Hippocampal formation (tissue), 2 donors: ENCODE results near the gene CHCHD4.
A peak's percentile ranks its signal among the peaks of the same experiment; 100 is the strongest.
"Not testable (repeated sequence)": the region's sequence is repeated elsewhere in the genome, so short reads cannot be mapped to it uniquely, and the experiment has no call there.

Experiments used
- DNase-seq, 2 donors: peaks; one replicate each; lab custom pipeline; 2025; lab: John Stamatoyannopoulos, UW

CHCHD4 gene

GRCh38 chr3:14134291-14134690 is 9.6 kb upstream of the CHCHD4 start:
- DNase-seq: no peak

GRCh38 chr3:14133876-14134275 is 9.2 kb upstream of the CHCHD4 start:
- no peak for DNase-seq

- no peak for DNase-seq
Observed at GRCh38 chr3:14133188-14133800, 8.6 kb upstream of the CHCHD4 start.

GRCh38 chr3:14132689-14133088 is 8.0 kb upstream of the CHCHD4 start:
- DNase-seq: no peak

- no peak for DNase-seq
Observed at GRCh38 chr3:14132120-14132519, 7.5 kb upstream of the CHCHD4 start.

GRCh38 chr3:14131134-14131533 is 6.5 kb upstream of the CHCHD4 start:
- no peak for DNase-seq

- DNase-seq: no peak
Observed at GRCh38 chr3:14130707-14131106, 6.0 kb upstream of the CHCHD4 start.

GRCh38 chr3:14130230-14130629 is 5.6 kb upstream of the CHCHD4 start:
- DNase-seq: no peak

GRCh38 chr3:14129296-14129695 is 4.6 kb upstream of the CHCHD4 start:
- no peak for DNase-seq

- DNase-seq: no peak
Observed at GRCh38 chr3:14128724-14129123, 4.1 kb upstream of the CHCHD4 start.

GRCh38 chr3:14127516-14128161 is 3.0 kb upstream of the CHCHD4 start:
- no peak for DNase-seq

- no peak for DNase-seq
Observed at GRCh38 chr3:14126887-14127505, 2.3 kb upstream of the CHCHD4 start.

- no peak for DNase-seq
Observed at GRCh38 chr3:14126017-14126886, 1.6 kb upstream of the CHCHD4 start.

GRCh38 chr3:14125193-14126016 is 735 bp upstream of the CHCHD4 start:
- no peak for DNase-seq

- peak; percentile 45 to 79 for DNase-seq
Observed at GRCh38 chr3:14124223-14124614, 451 bp downstream of the CHCHD4 start.

GRCh38 chr3:14123308-14124222 is 1.1 kb downstream of the CHCHD4 start:
- no peak for DNase-seq

- no peak for DNase-seq
Observed at GRCh38 chr3:14122301-14122700, 2.4 kb downstream of the CHCHD4 start.

GRCh38 chr3:14121859-14122258 is 2.8 kb downstream of the CHCHD4 start:
- no peak for DNase-seq

GRCh38 chr3:14120921-14121448 is 3.7 kb downstream of the CHCHD4 start:
- DNase-seq: not testable (repeated sequence)
